ENCODE data around the gene NDUFA8. TPM values are rescaled to one million over a fixed set of nuclear protein-coding genes. Genes with fewer than 3 reads are reported as not detected.

Gene NDUFA8
- total RNA-seq, 1 donor from 2014 or later = 45.2 TPM

DNA sequence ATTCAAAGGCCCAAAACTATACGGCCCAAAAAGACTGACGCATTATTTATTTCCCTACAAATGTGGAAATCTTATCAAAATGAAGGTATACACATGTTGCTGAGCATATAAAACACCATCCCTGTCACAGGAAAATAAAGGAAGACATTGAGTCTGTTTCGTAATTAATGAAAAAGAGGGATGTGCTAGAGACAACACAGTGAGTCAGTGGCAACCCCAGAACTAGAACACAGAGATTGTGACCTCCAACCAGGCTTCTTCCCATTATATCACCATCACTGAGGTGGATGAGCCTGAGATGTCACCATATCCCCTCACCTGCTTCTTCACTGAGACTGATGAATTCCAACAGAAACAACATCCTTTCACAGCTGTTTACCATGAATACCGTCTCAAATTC lies 3.8 kb downstream of the NDUFA8 start:
- H3K4me1 Mint-ChIP-seq (ENCODE audit: unreplicated experiment) = peaks cover 12% of the 10 kb centered on the region
- H3K4me3 Mint-ChIP-seq (ENCODE audit: unreplicated experiment) = no peak overlapping the region
- no peaks in the 10 kb centered on the region for H3K9me3 Mint-ChIP-seq (ENCODE audit: unreplicated experiment)
- H3K27me3 Mint-ChIP-seq (ENCODE audit: unreplicated experiment) = peaks cover 8% of the 10 kb centered on the region
- peaks cover 3% of the 10 kb centered on the region for H3K36me3 Mint-ChIP-seq (ENCODE audit: low read depth, unreplicated experiment)
- no peak for DNase-seq (ENCODE audit: low spot score)
- TF ChIP-seq, protein P1, sequence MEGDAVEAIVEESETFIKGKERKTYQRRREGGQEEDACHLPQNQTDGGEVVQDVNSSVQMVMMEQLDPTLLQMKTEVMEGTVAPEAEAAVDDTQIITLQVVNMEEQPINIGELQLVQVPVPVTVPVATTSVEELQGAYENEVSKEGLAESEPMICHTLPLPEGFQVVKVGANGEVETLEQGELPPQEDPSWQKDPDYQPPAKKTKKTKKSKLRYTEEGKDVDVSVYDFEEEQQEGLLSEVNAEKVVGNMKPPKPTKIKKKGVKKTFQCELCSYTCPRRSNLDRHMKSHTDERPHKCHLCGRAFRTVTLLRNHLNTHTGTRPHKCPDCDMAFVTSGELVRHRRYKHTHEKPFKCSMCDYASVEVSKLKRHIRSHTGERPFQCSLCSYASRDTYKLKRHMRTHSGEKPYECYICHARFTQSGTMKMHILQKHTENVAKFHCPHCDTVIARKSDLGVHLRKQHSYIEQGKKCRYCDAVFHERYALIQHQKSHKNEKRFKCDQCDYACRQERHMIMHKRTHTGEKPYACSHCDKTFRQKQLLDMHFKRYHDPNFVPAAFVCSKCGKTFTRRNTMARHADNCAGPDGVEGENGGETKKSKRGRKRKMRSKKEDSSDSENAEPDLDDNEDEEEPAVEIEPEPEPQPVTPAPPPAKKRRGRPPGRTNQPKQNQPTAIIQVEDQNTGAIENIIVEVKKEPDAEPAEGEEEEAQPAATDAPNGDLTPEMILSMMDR (IDR thresholded peaks at IDR 0.05; ENCODE audit: unreplicated experiment) = no peak
- H3K27ac Mint-ChIP-seq (ENCODE audit: unreplicated experiment) = no peak overlapping the region

DNA sequence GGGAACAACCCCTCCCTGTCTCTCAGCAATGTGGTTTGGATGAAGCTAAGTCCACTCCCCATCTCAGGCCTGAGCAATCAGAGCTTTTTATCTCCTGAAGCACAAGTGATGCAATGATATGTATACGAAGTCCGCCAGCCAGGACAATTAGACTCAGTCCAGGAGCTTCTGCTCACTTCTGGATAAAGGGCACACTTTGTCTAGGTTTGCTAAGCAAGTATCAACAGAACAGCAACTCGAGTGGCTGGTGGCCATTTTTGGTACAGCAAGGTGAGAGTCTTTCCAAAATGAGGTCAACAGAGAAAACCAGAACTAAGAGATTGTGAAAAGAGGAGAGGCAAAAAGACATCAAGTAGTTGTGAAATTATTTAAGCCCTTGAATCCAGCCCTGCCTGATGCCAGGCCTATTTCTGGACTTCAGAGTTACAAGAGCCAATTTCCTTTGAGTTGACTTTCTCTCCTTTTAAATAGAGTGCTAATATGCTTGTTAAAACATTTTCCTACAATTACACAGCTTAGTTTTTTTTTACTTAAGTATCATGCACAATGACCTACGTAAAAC lies 8.2 kb downstream of the NDUFA8 start:
- no peak for DNase-seq (ENCODE audit: low spot score)
- no peaks in the 10 kb centered on the region for H3K27me3 Mint-ChIP-seq (ENCODE audit: unreplicated experiment)
- H3K4me3 Mint-ChIP-seq (ENCODE audit: unreplicated experiment) = no peak overlapping the region
- H3K27ac Mint-ChIP-seq (ENCODE audit: unreplicated experiment) = no peak overlapping the region
- H3K4me1 Mint-ChIP-seq (ENCODE audit: unreplicated experiment) = no peaks in the 10 kb centered on the region
- no peaks in the 10 kb centered on the region for H3K9me3 Mint-ChIP-seq (ENCODE audit: unreplicated experiment)
- H3K36me3 Mint-ChIP-seq (ENCODE audit: low read depth, unreplicated experiment) = peaks cover 10% of the 10 kb centered on the region
- TF ChIP-seq, protein P1 (IDR thresholded peaks at IDR 0.05; ENCODE audit: unreplicated experiment) = no peak

DNA sequence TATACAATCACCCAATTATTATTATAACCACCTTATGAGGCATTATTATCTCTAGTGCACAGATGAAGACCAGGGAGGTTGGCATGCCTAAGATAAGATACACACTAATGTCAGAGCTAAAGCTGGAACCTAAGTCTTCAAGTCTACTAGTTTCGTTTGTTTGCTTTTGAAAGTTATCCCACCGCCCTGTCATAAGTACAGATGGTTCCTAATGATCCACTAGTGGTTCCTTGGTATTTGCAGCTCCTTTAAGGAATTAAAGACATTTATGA lies 14.1 kb downstream of the NDUFA8 start:
- H3K4me1 Mint-ChIP-seq (ENCODE audit: unreplicated experiment) = peaks cover 28% of the 10 kb centered on the region

DNA sequence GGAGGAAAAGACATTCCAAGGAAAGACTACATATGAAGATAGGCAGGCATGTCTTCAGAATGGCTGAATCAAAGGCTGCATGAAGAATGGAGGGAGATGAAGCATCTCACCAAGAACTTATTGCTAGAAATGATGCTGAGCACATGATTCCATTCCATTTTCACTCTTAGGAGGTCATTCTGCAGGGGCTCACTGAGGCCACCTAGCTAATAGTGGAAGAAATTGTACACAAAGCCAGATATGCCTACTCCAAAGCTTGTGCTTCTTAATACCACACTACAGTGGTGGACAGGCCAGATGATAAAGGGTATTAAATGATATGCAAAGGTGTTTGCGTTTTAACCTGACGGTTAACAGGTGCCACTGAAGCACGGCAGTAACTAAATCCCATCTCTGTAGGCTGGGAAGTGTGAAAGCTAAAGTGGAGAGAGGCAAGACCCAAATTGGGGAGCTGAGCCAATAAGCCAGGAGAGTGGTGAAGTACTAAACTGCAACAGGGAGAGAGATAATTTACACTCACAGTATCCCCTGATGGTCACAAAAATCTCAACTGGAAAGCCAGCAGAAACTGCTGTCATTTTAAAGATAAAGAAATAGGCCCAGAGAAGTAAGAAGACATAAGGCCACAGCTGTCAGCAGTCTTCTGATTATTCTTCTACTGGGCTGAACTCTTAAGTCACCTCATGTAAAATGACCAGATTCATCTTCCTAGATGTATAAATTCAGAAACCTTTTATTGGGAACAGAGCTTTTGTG lies 14.6 kb downstream of the NDUFA8 start:
- no peaks in the 10 kb centered on the region for H3K9me3 Mint-ChIP-seq (ENCODE audit: unreplicated experiment)
- H3K36me3 Mint-ChIP-seq (ENCODE audit: low read depth, unreplicated experiment) = peaks cover 18% of the 10 kb centered on the region

More for the DNA sequence above, 14.1 kb downstream of the NDUFA8 start:
- no peak for DNase-seq (ENCODE audit: low spot score)
- H3K27me3 Mint-ChIP-seq (ENCODE audit: unreplicated experiment) = no peaks in the 10 kb centered on the region
- H3K36me3 Mint-ChIP-seq (ENCODE audit: low read depth, unreplicated experiment) = peaks cover 18% of the 10 kb centered on the region
- no peak overlapping the region for H3K4me3 Mint-ChIP-seq (ENCODE audit: unreplicated experiment)
- no peaks in the 10 kb centered on the region for H3K9me3 Mint-ChIP-seq (ENCODE audit: unreplicated experiment)
- no peak overlapping the region for H3K27ac Mint-ChIP-seq (ENCODE audit: unreplicated experiment)
- TF ChIP-seq, protein P1 (IDR thresholded peaks at IDR 0.05; ENCODE audit: unreplicated experiment) = no peak

More for the DNA sequence above, 14.6 kb downstream of the NDUFA8 start:
- TF ChIP-seq, protein P1 (IDR thresholded peaks at IDR 0.05; ENCODE audit: unreplicated experiment) = no peak
- no peaks in the 10 kb centered on the region for H3K27me3 Mint-ChIP-seq (ENCODE audit: unreplicated experiment)
- no peak overlapping the region for H3K27ac Mint-ChIP-seq (ENCODE audit: unreplicated experiment)
- peaks cover 30% of the 10 kb centered on the region for H3K4me1 Mint-ChIP-seq (ENCODE audit: unreplicated experiment)
- no peak for DNase-seq (ENCODE audit: low spot score)
- peak overlapping the region; percentile 44 for H3K4me3 Mint-ChIP-seq (ENCODE audit: unreplicated experiment)

Measured in endothelial cell (in vitro differentiated cells).